ENCODE measurements around the gene RAB11A. TPM values are rescaled to one million over a fixed set of nuclear protein-coding genes. Genes with fewer than 3 reads are reported as not detected.

The RAB11A gene
- total RNA-seq, 1 donor from 2014 or later, result 214 TPM

DNA sequence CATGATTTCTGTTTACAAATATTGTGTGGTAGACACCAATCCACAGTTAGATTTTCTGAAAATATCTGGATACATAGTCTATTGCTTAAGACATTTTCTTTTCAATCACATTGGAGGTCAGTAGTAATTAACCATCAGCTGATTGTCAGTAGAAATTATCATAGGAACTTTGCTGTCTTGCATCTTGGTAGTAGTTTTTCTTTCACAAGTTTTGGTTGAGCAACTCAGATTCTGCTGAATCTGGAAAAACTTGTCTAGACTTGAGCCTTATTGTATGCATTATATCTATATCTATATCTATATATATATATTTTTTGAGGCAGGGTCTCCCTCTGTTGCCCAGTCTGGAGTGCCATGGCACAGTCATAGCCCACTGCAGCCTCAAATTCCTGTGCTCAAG lies 4.0 kb downstream of the RAB11A start:
- H3K4me3 Mint-ChIP-seq, result no peak overlapping the region
- H3K4me1 Mint-ChIP-seq, result peaks cover 30% of the 10 kb centered on the region
- TF ChIP-seq, protein P1, sequence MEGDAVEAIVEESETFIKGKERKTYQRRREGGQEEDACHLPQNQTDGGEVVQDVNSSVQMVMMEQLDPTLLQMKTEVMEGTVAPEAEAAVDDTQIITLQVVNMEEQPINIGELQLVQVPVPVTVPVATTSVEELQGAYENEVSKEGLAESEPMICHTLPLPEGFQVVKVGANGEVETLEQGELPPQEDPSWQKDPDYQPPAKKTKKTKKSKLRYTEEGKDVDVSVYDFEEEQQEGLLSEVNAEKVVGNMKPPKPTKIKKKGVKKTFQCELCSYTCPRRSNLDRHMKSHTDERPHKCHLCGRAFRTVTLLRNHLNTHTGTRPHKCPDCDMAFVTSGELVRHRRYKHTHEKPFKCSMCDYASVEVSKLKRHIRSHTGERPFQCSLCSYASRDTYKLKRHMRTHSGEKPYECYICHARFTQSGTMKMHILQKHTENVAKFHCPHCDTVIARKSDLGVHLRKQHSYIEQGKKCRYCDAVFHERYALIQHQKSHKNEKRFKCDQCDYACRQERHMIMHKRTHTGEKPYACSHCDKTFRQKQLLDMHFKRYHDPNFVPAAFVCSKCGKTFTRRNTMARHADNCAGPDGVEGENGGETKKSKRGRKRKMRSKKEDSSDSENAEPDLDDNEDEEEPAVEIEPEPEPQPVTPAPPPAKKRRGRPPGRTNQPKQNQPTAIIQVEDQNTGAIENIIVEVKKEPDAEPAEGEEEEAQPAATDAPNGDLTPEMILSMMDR (conservative IDR thresholded peaks at IDR 0.05), result no peak
- H3K27me3 Mint-ChIP-seq (ENCODE audit: low read depth), result peaks cover 13% of the 10 kb centered on the region
- peaks cover 6% of the 10 kb centered on the region for H3K36me3 Mint-ChIP-seq (ENCODE audit: low read depth)
- no peaks in the 10 kb centered on the region for H3K9me3 Mint-ChIP-seq
- H3K27ac Mint-ChIP-seq (ENCODE audit: unreplicated experiment), result no peak overlapping the region
- no peak for DNase-seq (ENCODE audit: low read depth, low spot score)

DNA sequence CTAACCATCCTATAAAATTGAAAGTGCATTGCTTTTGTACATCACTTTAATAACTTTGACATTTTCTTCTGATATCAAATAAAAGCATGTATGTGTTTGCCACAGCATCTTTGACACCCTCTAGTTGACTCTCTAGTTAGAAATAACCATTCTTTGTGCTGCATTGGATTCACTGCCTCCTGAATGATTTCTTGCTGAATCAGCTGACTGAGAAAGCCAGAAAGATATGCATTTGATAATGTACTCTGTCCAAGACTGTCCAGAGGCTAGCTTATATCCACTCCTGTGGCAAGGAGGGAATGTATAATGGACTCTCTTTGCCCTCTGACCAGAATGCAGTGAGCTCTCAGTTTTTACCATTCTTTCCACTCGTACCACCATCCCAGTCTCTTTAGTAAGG lies 6.2 kb downstream of the RAB11A start:
- TF ChIP-seq, protein P1 (conservative IDR thresholded peaks at IDR 0.05), result no peak
- DNase-seq (ENCODE audit: low read depth, low spot score), result no peak
- Mint-ChIP-seq H3K4me1 (peaks cover 16% of the 10 kb centered on the region), H3K36me3 (ENCODE audit: low read depth) (peaks cover 3% of the 10 kb centered on the region), H3K9me3 (no peaks in the 10 kb centered on the region), H3K27me3 (ENCODE audit: low read depth) (no peaks in the 10 kb centered on the region), H3K27ac (ENCODE audit: unreplicated experiment) (no peak overlapping the region), H3K4me3 (no peak overlapping the region)

DNA sequence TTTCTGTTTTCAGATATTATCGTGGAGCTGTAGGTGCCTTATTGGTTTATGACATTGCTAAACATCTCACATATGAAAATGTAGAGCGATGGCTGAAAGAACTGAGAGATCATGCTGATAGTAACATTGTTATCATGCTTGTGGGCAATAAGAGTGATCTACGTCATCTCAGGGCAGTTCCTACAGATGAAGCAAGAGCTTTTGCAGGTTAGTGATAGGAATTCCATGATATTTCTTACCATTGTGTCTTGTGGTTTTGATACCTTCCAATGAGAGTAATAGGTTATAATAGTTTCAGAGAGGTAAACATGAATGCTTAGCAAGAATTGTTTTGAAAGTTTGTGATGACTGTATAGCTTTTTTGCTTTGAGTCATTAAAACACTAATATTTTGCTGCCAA lies 8.5 kb downstream of the RAB11A start:
- Mint-ChIP-seq H3K4me3 (no peak overlapping the region), H3K9me3 (no peaks in the 10 kb centered on the region), H3K36me3 (ENCODE audit: low read depth) (peaks cover 3% of the 10 kb centered on the region), H3K27me3 (ENCODE audit: low read depth) (no peaks in the 10 kb centered on the region), H3K4me1 (peaks cover 4% of the 10 kb centered on the region), H3K27ac (ENCODE audit: unreplicated experiment) (no peak overlapping the region)
- TF ChIP-seq, protein P1 (conservative IDR thresholded peaks at IDR 0.05), result no peak
- DNase-seq (ENCODE audit: low read depth, low spot score), result no peak

DNA sequence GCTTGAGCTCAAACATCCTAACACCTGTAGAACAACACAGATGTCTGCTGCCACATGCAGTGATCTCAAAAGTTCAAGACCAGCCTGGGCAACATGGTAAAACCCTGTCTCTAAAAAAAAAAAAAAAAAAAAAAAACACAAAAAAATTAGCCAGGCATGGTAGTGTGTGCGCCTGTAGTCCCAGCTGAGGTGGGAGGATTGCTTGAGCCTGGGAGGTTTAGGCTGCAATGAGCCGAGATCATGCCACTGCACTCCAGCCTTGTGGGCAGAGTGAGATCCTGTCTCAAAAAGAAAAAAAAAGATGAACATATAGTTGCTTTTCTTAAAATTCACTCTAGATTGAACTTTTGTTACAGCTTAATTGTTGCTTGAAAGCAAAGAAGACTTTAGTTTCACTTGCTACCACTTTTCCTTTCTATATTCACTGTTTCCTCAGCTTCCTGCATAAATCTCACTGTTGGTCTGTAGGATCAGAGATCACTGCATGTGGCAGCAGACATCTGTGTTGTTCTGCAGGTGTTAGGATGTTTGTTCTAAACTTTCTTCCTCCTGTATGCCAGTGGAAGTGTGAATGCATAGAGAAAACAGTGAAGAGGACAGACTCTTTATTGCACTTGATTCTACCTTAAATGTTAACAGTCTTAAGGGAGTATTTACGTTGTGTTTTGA lies 12.6 kb downstream of the RAB11A start:
- H3K27me3 Mint-ChIP-seq (ENCODE audit: low read depth), result no peaks in the 10 kb centered on the region
- no peak overlapping the region for H3K27ac Mint-ChIP-seq (ENCODE audit: unreplicated experiment)
- peaks cover 5% of the 10 kb centered on the region for H3K4me1 Mint-ChIP-seq

DNA sequence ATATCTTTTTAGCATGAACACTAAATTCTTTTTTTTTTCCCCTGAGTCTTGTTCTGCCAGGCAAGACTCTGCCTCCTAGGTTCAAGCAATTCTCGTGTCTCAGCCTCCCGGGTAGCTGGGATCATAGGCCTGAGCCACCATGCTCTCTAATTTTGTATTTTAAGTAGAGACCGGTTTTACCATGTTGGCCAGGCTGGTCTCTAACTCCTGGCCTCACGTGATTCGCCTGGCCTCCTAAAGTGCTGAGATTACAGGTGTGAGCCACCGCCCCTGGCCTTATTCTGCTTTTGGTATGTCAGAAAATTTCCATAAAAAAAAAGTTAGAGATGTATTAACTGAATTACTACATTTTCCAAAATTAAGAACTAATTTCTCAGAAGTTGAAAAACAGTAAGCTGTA lies 14.3 kb downstream of the RAB11A start:
- H3K9me3 Mint-ChIP-seq, result no peaks in the 10 kb centered on the region
- H3K4me3 Mint-ChIP-seq, result no peak overlapping the region
- H3K36me3 Mint-ChIP-seq (ENCODE audit: low read depth), result peaks cover 5% of the 10 kb centered on the region
- H3K4me1 Mint-ChIP-seq, result peaks cover 5% of the 10 kb centered on the region
- TF ChIP-seq, protein P1 (conservative IDR thresholded peaks at IDR 0.05), result no peak
- no peak for DNase-seq (ENCODE audit: low read depth, low spot score)
- H3K27me3 Mint-ChIP-seq (ENCODE audit: low read depth), result no peaks in the 10 kb centered on the region
- no peak overlapping the region for H3K27ac Mint-ChIP-seq (ENCODE audit: unreplicated experiment)

More for the DNA sequence above, 12.6 kb downstream of the RAB11A start:
- peaks cover 7% of the 10 kb centered on the region for H3K36me3 Mint-ChIP-seq (ENCODE audit: low read depth)
- no peak overlapping the region for H3K4me3 Mint-ChIP-seq
- no peak for DNase-seq (ENCODE audit: low read depth, low spot score)
- TF ChIP-seq, protein P1 (conservative IDR thresholded peaks at IDR 0.05), result no peak
- no peaks in the 10 kb centered on the region for H3K9me3 Mint-ChIP-seq
